HL-60 (cell line): ENCODE results near the gene MASP1.

Experiments used
- GABPA ChIP-seq: IDR thresholded peaks from 2 replicates; pipeline ENCODE4 v1.6.1; 2012; ENCODE audit warnings: low read depth
- POLR2AphosphoS5 ChIP-seq: IDR thresholded peaks from 2 replicates; pipeline ENCODE4 v1.6.1; 2012; ENCODE audit warnings: low read depth
- SPI1 ChIP-seq: IDR thresholded peaks from 2 replicates; pipeline ENCODE4 v1.6.1; 2012; ENCODE audit warnings: low read depth, mild to moderate bottlenecking, borderline replicate concordance
- TF ChIP-seq, protein P1 (sequence below): IDR thresholded peaks from one replicate; pipeline ENCODE4 v1.5.1; 2011; ENCODE audit warnings: low read length, control low read depth, inconsistent platforms; ENCODE audit not compliant: insufficient read depth

DNA sequence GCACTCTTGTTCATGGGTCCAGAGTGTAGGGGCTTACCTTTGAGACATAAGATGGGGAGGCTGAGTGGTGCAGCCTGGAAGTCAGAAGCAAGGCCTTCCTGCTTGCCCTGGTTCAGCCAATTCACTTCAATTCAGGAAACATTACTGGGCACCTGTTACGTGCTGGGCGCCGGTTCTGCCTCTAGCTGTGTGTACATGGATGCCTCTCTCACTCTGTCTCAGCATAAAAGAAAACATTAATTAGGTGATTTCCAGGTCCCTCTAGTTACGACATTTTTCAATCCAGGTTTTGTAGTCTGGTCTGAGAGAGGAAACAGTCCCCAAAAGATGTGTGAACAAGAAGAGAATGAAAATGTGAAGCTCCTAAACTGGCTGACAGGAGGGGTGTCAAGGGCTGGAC, 93.0 kb downstream of the MASP1 start:
- TF ChIP-seq, protein P1, sequence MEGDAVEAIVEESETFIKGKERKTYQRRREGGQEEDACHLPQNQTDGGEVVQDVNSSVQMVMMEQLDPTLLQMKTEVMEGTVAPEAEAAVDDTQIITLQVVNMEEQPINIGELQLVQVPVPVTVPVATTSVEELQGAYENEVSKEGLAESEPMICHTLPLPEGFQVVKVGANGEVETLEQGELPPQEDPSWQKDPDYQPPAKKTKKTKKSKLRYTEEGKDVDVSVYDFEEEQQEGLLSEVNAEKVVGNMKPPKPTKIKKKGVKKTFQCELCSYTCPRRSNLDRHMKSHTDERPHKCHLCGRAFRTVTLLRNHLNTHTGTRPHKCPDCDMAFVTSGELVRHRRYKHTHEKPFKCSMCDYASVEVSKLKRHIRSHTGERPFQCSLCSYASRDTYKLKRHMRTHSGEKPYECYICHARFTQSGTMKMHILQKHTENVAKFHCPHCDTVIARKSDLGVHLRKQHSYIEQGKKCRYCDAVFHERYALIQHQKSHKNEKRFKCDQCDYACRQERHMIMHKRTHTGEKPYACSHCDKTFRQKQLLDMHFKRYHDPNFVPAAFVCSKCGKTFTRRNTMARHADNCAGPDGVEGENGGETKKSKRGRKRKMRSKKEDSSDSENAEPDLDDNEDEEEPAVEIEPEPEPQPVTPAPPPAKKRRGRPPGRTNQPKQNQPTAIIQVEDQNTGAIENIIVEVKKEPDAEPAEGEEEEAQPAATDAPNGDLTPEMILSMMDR: no peak
- TF ChIP-seq SPI1 (no peak), POLR2AphosphoS5 (no peak), GABPA (no peak)
